Activated CD4-positive, alpha-beta T cell treated with anti-CD3 and anti-CD28 coated beads, Interleukin-2, amount 50 U/mL, for 1 hour (primary cell): ENCODE results near the gene WFIKKN1.

Experiments used
- DNase-seq: peaks from one replicate; pipeline ENCODE4 v3.0.0-alpha.2; 2020

The WFIKKN1 gene, protein sequence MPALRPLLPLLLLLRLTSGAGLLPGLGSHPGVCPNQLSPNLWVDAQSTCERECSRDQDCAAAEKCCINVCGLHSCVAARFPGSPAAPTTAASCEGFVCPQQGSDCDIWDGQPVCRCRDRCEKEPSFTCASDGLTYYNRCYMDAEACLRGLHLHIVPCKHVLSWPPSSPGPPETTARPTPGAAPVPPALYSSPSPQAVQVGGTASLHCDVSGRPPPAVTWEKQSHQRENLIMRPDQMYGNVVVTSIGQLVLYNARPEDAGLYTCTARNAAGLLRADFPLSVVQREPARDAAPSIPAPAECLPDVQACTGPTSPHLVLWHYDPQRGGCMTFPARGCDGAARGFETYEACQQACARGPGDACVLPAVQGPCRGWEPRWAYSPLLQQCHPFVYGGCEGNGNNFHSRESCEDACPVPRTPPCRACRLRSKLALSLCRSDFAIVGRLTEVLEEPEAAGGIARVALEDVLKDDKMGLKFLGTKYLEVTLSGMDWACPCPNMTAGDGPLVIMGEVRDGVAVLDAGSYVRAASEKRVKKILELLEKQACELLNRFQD

DNA sequence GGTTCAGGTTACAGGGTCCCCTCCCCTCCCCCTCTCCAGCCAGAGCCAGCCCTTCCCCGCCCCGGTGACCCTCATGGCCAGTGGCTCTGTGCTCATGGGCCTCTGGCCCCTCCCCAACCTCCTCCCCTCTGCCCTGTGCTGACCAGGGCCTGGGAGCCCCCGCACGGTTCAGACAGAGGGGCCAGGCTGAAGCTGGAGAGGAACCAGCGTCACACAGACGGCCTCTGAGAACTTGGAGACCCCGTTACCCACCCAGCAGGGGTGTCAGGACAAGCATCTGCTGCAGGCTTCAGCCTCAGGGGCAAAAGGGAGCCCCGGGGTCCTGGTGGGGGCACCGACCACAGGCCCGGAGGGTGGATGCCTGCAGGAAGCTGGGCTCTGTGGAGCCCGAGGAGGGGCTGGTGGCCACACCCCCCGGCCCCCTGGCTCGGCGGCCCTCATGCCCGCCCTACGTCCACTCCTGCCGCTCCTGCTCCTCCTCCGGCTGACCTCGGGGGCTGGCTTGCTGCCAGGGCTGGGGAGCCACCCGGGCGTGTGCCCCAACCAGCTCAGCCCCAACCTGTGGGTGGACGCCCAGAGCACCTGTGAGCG lies at the start of gene WFIKKN1:
Gene WFIKKN1, plus strand, starts transcription at position 171 of the 591 bp plus-strand sequence. Its CDS starts 269 bp downstream, at position 440.
- no peak for DNase-seq

DNA sequence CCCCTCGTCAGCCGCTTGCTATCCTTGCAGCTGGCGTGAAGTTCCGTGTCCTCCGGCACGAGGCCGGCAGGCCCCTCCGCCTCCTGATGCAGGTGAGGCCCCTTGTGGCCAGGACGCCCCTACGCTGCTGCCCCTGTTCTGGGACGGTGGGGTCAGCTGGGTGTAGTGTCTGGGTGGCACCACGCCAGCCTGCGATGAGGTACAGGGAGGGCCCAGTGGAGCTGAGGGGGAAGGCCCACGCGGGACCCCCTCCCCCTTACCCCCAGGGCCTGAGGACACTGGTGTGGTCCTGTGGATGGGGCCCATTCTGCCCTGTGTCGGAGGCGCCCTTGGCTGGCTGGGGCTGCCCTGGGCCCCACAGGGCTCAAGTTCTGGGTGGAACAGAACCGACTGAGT lies 48.6 kb upstream of the WFIKKN1 start:
- DNase-seq = no peak

DNA sequence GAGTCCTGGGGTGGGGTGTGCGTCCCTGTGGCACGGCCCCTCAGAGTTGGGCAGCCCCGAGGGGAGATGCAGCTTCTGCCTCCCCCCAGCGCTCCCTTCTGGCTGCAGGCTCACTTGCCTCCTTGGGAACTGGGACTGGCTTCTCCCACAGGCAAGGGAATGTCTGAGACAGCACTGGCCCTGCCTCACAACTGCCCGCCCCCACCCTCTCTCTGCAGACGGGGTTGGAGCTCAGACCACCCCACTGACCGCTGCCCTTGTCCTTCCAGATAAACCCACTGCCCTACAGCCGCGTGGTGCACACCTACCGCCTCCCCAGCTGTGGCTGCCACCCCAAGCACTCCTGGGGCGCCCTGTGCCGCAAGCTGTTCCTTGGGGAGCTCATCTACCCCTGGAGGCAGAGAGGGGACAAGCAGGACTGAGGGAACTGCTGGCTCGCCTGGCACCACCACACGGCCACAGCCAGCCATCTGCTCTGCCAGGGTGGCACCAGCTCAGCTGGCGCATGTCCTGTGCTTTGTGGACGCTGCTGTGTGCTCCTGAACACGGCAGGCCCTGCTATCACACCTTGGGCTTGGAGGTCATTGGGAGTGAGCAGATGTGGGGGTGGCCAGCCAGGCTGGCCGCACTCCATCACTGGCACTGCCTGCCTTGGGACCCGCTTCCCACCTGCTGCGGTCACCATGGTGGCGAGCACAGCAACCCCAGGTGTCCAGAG lies 48.0 kb upstream of the WFIKKN1 start:
- no peak for DNase-seq

DNA sequence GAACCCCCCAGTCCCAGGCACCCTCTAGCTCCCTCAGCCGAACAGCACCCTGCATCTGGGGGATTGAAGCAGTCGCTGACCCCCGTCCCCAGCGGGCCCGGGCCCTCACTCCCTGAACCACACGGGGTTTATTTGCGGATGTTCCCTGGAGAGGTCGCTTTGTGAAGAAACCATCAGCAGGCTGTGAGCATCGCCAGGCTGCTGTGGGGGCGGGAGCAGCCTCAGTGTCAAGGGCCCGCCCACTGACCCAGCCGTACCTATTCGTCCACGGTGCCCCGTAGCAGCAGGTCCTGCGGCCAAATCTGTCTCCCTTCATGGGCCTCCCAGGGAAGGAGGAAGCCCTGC lies 47.3 kb upstream of the WFIKKN1 start:
- no peak for DNase-seq

DNA sequence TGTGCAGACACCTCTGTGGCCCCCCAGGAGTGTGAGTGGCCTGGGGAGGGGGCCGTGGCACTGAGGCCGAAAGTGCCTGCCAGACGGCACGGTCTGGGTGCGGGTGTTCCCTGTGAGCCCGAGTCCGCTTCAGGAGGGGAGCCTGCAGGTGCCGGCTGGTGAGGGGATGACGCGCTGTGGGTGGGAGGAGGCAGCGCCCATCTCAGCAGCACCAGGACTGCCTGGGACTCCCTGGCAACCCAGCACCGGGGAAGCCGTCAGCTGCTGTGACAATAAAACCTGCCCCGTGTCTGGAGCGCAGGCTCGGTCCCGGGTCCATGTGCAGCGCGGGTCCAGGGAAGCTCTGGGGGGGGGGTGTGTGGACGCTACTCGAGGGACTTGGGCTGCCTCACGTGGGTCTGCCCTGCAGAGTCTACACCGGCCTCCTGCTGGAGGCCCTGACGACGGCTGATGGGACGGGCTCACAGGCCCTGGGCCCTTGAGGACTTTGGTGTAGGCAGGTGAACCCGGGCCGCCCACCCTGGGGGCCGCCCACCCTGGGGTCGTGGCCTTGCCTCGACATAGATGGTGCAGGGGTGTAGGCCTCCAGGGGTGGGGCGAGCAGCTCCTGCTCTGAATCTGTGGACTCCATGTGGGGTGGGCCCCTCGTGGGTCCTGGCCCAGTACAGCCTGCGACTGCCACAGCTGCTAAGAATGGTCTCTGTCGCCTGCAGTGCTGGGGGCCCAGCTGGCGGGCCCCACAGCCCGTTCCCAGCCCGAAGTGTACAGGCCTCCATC lies 46.8 kb upstream of the WFIKKN1 start:
- DNase-seq = no peak

DNA sequence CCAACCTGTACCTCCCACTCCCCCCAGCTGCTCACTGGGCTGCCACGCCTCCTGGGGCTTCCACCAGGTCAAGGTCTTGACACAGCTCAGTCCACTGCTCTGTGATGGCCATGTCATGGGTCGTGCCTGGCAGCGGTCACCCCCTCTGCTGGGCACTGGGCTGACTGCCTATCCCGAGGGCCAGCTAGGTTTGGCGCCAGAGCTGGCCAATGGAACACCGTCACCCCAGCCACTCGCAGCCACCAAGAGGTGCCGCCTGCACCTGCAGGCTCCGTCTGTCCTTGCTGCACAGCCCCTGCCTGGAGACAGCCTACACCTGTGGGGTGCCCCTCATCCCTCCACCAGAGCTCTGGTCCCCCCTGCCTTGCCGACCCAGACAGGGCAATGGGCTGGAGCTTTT lies 45.4 kb upstream of the WFIKKN1 start:
- DNase-seq = no peak

DNA sequence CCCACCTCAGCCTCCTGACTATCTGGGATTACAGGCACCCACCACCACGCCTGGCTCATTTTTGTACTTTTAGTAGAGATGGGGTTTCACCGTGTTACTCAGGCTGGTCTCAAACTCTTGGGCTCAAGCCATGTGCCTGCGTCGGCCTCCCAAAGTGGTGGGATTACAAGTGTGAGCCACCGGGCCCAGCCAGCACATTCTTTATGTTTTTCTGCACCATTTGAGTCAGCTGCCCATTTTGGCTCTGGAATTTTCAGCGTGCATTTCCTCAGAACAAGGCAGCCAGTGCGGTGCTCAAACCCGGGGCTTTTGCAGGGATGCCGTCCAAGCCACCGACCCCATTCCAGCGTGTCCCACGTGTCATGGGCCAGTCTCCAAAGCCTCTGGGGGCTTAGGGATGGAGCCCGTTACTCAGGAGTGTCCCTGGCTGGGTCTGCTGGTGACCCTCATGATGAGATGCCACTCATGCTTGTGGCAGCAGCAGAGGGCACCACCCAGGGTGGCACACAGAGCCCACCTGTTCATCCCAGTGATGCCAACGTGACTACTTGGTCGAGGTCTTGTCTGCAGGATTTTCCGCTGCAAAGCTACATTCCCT lies 44.6 kb upstream of the WFIKKN1 start:
- no peak for DNase-seq

DNA sequence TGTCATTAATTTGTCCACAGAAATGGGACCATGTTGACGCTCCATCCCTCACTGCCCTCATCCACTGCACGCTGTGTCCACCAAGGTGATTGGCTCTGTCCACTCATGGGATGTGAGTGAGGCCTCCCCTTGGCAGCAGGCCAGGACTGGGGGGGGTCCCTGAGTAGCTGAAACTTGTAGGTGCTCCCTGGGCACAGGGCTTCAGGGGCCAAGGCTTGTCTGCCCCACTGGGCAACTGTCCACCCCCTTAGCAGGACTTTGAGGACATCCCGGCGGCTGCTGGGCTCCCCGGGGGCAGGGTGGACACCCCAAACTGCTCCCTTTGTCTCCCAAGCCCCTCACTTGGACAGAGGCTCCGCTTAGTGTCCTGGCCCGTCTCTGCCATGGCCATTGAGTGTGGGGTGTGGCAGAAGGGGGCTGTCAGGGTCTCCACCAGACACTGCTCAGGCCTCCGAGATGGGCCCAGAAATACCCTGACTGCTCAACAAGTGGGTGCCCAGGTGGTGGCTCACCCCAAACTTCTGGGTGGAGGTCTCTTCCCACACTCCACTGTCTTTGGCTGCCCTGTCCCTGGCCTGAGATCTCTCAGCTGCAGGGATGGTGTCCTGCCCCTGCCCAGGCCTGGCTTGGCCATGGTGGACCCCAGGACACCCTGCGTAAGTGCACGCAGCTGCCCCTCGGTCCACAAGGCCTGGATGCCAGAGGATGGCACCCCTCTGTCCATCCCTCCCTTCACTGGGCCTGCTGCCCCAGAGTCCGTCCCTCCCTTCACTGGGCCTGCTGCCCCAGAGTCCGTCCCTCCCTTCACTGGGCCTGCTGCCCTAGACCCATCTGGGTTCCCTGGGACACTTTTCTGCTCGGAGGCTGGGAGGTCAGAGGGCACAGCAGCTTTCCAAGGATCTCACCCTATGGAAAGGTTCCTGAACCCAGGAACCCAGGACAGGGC lies 43.9 kb upstream of the WFIKKN1 start:
- no peak for DNase-seq

DNA sequence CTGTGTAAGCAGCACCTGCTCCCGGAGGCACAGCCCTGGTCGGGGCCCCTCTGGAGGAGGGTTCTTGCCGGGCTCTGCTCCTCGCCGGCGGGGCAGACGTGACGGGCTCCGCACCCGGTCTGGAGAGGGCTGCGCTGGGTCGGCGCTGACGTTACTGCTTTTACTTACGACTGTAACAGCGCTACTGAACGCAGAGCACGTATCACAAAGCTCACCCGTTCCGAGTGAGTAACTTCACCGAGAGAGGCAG lies 42.2 kb upstream of the WFIKKN1 start:
- DNase-seq = peak; percentile 58

DNA sequence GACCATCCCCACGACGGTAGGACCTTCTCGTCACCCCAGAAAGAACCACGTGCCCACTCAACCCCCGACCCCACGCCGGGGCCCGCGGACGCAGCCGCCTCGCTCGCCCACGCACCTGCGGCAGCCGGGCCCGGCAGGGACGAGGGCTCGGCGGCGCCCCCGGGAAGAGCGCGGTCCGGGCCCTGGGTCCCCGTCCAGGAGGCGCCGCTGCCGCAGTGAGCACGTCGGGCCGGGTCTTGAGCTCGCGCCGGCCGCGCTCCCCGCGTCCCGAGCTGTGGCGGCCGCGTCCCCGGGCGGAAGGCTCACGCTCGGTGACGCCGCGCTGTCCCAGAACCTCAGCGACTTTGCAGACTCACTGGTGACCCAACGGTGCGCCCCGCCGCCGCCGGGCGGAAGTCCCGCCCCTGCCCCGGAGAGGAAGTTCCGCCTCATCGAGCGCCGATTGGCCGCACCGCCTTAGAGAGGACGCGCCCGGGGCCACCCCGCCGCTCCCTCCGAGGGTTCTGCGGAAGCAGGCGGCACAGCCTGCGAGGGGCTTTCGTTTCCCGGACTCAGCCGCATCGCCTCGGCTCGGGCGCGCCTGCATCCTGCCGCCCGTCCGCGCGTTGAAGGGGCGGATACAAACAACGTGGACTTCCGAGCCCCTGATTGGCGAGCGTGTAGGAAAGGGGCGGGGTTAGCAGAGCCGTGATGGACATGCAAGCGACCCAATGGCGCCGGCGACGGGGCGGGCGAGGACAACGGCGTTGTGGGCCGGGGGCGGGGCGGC lies 41.7 kb upstream of the WFIKKN1 start:
- DNase-seq = peak; percentile 97

DNA sequence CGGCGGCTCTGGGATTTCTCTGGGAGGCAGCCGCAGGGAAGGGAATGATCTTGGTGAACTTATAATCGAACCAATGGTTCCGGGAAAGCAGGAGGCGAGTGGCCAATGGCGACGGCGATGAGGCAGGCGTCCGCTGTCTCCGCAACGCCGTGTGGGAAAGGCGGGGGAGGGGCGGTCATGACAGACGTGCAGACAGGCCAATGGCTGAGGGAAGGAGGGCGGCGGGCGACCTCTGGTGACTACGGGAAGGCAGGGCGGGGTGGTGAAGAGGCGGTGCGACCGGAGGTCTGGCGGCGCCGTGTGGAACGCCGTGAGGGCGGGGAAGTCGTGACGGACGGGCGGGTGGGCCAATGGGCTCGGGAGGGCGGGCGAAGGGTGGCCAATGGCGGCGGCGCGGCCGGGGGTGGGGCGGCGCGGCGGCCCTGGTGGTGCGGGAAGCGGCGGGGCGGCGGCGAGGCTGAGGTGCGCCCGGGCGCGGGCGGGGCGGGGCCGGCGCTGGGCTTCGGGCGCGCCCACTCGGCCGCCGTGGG lies 41.1 kb upstream of the WFIKKN1 start, which contains the start of gene RAB40C:
Gene RAB40C, plus strand, starts transcription at position 409 of the 530 bp plus-strand sequence. CDS start 226 bp downstream, outside the sequence.
- peak; percentile 99 for DNase-seq

DNA sequence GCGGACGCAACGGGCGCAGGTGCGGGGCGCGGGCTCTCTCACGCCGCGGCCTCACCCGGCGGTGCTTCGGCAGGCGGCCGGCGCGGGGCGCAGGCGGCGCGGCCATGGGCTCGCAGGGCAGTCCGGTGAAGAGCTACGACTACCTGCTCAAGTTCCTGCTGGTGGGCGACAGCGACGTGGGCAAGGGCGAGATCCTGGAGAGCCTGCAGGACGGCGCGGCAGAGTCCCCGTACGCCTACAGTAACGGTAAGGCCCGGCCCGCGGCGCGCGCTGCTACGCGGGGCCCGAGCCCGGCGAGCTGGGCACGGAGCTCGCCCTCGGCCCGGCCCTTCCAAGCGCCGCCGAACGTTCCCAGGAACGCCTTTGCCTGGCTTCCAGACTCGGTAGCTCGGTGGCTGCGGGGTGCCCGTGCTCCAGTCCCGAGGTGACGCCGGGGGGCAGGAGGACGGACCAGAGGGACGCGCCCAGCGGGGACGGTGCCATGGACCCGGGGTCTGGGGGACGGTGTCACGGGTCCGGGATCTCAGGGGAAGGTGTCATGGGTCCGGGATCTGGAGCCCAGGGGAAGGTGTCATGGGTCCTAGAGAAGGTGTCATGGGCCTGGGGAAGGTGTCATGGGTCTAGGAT lies 40.5 kb upstream of the WFIKKN1 start:
- DNase-seq = no peak

DNA sequence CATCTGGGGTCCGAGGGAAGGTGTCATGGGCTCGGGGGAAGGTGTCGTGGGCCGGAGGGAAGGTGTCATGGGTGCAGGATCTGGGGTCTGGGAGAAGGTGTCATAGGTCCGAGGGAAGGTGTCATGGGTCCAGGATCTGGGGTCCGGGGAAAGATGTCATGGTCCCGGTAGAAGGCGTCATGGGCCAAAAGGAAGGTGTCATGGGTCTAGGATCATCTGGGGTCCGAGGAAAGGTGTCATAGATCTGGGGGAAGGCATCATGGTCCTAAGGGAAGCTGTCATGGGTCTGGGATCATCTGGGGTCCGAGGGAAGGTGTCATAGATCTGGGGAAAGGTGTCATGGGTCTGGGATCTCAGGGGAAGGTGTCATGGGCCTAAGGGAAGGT lies 40.0 kb upstream of the WFIKKN1 start:
- no peak for DNase-seq

DNA sequence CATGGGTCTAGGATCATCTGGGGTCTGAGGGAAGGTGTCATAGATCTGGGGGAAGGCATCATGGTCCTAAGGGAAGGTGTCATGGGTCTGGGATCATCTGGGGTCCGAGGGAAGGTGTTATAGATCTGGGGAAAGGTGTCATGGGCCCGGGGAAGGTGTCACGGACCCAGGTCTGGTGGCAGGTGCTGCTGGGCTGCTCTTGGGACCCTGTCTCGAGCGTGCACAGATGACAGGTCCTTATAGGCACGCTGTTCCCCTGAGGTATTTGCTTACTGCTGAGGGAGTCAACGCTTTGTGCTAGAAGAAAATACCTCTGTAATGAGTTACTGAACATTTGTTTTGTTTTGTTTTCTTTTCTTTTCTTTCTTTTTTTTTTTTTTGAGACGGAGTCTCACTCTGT lies 39.6 kb upstream of the WFIKKN1 start:
- DNase-seq = no peak

DNA sequence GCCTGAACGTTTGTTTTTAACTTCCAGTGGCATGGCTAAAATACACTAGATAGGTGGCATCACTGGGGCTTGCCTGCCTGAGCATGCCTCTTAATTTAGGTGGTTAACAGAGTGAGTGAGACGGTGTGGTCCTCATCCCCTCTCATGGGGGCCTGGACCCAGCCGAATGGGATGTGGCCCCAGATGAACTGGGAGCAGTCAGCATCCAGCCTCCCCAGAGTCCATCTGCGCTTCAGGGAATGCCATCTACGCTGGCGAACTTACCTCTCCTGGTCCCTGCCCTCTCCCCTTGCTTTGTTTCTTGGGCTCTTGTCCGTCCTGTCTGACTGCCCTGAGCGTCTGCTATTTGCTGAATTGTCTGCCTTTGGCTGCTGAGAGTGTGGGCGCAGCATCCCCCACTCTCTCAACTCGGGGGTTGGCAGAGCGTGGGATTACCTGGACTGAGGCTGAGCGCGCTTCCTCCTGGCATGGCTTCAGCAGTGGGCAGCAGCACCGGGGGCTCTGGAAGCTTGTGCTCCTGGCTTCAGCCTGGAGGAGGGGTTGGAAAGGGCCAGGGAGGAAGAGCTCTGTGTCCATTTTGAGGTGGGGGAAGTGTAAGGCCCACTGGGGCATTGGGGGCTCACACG lies 38.8 kb upstream of the WFIKKN1 start:
- no peak for DNase-seq

DNA sequence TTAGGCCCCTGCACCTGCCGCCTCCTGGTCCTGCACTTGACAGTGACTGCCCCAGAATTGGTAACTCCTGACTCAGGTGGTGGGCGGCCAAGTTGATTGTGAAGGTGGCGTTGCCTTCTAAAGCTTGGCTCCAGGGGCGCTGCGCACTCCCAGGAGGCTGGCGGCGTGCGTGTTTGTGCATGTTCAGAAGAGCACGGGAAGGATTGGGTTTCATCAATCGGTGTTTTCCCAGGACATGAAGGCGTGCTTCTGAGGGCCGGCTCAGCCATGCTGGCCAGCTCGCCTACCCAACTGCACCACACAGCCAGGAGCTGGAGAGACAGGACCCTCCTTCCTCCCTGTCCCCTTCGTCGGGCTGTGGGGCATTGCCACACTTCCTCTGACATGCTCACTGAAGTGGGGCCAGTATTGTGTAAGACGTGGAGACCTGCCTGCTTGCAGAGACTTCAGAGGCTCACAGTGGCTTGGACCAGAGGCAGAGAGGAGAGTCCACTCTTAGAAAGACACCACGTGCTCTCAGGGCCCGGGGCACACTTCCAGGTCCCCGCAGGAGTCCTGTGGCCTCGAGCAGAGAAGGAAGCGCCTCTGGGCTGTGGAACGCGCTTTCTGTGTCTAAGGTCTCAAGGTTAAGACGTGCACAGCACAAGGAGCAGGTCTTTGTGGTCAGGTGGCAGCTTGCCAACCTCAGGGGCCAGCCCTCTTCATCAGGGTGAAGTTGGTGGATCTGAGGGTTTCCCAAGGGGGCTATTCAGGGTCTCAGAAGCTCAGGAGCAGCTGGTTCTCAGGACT lies 38.1 kb upstream of the WFIKKN1 start:
- DNase-seq = no peak

DNA sequence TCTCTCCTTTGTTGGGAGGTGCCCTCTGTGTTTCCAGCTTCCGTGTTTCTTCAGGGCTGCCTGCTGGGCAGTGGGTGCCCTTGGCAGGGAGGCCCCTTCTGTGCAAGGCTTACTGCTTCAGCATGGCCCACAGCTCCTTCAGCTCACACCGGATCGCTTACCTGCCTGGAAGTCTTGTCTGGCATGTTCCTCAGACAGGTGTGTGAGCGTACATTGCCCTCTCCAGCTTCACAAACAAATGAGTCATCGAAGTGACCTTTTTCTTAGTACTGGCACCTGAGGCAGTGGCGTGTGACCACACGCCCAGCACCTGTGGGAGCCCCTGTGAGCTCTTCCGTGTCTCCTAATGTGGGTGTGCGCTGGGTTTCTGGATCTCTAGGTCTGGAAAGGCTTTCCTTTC lies 37.4 kb upstream of the WFIKKN1 start:
- no peak for DNase-seq

DNA sequence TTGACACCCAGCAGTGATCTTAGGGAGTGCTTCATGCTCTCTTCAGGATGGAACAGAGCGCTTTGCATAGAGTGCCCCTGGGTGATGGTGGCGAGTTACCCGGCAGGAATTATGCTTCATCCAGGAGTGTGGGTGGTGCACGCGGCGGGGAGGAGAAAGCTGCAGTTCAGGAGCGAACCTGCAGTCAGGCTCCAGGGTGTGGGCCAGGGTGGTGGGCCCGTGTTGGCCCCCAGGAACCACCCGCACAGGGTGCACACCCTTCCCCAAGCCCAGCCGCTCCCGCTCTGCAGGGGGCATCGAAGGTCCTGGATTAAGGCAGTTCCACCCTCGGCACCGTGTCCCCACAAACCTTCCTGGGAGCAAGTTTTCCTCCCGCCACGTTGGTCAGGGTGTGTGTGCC lies 37.0 kb upstream of the WFIKKN1 start:
- no peak for DNase-seq

DNA sequence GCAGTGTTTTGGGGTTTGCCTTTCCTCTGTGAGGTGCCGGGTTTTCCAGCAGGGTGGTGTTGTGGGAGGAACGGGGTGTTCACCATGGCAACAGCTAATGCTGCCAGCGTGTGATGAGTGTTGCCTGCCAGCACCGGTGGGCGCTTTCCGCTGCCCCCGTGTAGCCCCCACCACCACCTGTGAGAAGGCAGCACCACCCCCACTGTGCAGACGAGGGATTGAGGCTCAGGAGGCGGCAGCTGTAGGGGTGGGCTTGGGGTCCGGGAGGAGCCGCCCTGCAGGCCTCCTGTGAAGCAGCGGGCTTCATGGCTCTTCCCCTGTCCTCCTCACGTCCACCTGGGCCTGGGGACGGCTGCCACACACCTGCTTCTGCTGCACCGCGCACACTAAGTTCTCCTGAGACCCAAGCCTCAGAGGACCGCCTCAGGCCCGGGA lies 35.7 kb upstream of the WFIKKN1 start:
- no peak for DNase-seq
